NT2/D1 (cell line): ENCODE data around the gene GPM6B.
A peak's percentile ranks its signal among the peaks of the same experiment; 100 is the strongest.

Source experiments
- DNase-seq: peaks from one replicate; pipeline ENCODE4 v3.0.0-alpha.2; 2011; ENCODE audit warnings: low read depth, low spot score
- H3K27me3 ChIP-seq: 2 replicates; pipeline ENCODE4 v1.6.0; 2011; ENCODE audit warnings: mild to moderate bottlenecking; ENCODE audit not compliant: insufficient read length, insufficient read depth
- H3K36me3 ChIP-seq: 2 replicates; pipeline ENCODE4 v1.6.1; 2011; ENCODE audit warnings: mild to moderate bottlenecking, low read length, mixed read lengths; ENCODE audit not compliant: insufficient read depth, insufficient read length
- H3K4me1 ChIP-seq: 2 replicates; pipeline ENCODE4 v1.5.1; 2011; ENCODE audit not compliant: insufficient read depth, insufficient read length
- H3K4me3 ChIP-seq: 2 replicates; pipeline ENCODE4 v1.5.1; 2011; ENCODE audit warnings: low read depth; ENCODE audit not compliant: insufficient read length
- H3K9ac ChIP-seq: 2 replicates; pipeline ENCODE4 v1.6.0; 2011; ENCODE audit warnings: low read depth; ENCODE audit not compliant: insufficient read length
- H3K9me3 ChIP-seq: 2 replicates; pipeline ENCODE4 v1.5.1; 2011; ENCODE audit warnings: mild to moderate bottlenecking, low read length; ENCODE audit not compliant: insufficient read depth
- SUZ12 ChIP-seq: IDR thresholded peaks from 2 replicates; pipeline ENCODE4 v1.6.1; 2011; ENCODE audit not compliant: insufficient read length, insufficient read depth; ENCODE audit errors: extremely low read depth
- YY1 ChIP-seq: IDR thresholded peaks from 2 replicates; pipeline ENCODE4 v1.6.1; 2011; ENCODE audit not compliant: insufficient read length, insufficient read depth
- ZNF274 ChIP-seq: IDR thresholded peaks from 2 replicates; pipeline ENCODE4 v1.6.1; 2011; ENCODE audit warnings: mild to moderate bottlenecking, low read depth, low read length

The GPM6B gene

DNA sequence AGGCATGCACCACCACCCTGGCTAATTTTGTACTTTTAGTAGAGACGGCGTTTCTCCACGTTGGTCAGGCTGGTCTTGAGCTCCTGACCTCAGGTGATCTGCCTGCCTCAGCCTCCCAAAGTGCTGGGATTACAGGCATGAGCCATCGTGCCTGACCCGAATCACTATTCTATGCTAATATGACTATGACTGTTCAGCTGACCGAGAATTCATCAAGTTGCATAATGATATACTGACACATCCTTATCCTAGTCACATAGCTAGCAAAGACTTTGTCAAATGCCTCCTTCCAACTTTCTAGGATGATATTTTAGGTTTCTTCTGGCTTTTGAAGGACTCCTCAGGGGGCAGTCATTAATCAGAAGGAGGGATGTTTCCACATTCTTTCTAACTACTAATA is 4.8 kb upstream of the GPM6B start:
- H3K36me3 ChIP-seq, result no peaks in the 10 kb centered on the region
- no peaks in the 10 kb centered on the region for H3K9me3 ChIP-seq
- H3K4me1 ChIP-seq, result no peaks in the 10 kb centered on the region
- TF ChIP-seq SUZ12, result no peak
- no peak for TF ChIP-seq ZNF274
- no peak for TF ChIP-seq YY1
- H3K9ac ChIP-seq, result no peak overlapping the region
- H3K4me3 ChIP-seq, result no peak overlapping the region
- no peaks in the 10 kb centered on the region for H3K27me3 ChIP-seq
- DNase-seq, result no peak

- no peaks in the 10 kb centered on the region for H3K9me3 ChIP-seq
- H3K36me3 ChIP-seq, result no peaks in the 10 kb centered on the region
- DNase-seq, result no peak
- no peaks in the 10 kb centered on the region for H3K4me1 ChIP-seq
- H3K27me3 ChIP-seq, result no peaks in the 10 kb centered on the region
- no peak overlapping the region for H3K9ac ChIP-seq
- TF ChIP-seq ZNF274 (no peak), SUZ12 (no peak), YY1 (no peak)
- H3K4me3 ChIP-seq, result no peak overlapping the region
Measured at GRCh38 chrX:13816176-13816575, 717 bp downstream of the GPM6B start.

- Histone ChIP-seq H3K36me3 (no peaks in the 10 kb centered on the region), H3K9ac (no peak overlapping the region), H3K4me1 (no peaks in the 10 kb centered on the region), H3K9me3 (no peaks in the 10 kb centered on the region), H3K4me3 (no peak overlapping the region), H3K27me3 (no peaks in the 10 kb centered on the region)
- TF ChIP-seq ZNF274 (no peak), SUZ12 (no peak), YY1 (no peak)
- no peak for DNase-seq
Measured at GRCh38 chrX:13815664-13816063, 1.2 kb downstream of the GPM6B start.

GRCh38 chrX:13808865-13809264 is 8.0 kb downstream of the GPM6B start:
- Histone ChIP-seq H3K27me3 (no peaks in the 10 kb centered on the region), H3K36me3 (no peaks in the 10 kb centered on the region), H3K9ac (no peak overlapping the region), H3K4me3 (no peak overlapping the region), H3K4me1 (no peaks in the 10 kb centered on the region), H3K9me3 (no peaks in the 10 kb centered on the region)
- no peak for TF ChIP-seq YY1
- TF ChIP-seq SUZ12, result no peak
- TF ChIP-seq ZNF274, result no peak
- no peak for DNase-seq

DNA sequence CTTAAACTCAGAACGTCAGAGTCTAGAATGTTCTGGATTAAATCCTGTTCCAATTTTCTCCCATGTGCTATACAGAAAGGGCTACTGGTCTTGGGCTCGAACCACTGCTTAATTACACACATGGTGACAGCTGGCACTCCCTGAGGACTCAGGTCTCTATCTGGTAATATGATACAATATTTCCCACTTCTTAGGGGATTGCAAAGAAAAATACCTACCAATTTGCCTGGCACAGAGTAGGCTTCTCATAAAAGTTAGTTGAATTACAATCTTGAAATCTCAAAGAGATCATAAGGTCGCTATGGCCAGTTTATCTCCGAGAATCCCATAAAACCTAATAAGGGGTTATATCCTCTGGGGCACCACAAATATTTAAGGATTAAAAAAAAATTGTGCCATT is 8.6 kb downstream of the GPM6B start:
- H3K36me3 ChIP-seq, result no peaks in the 10 kb centered on the region
- H3K27me3 ChIP-seq, result no peaks in the 10 kb centered on the region
- no peak overlapping the region for H3K4me3 ChIP-seq
- no peak for DNase-seq
- H3K9ac ChIP-seq, result no peak overlapping the region
- no peaks in the 10 kb centered on the region for H3K4me1 ChIP-seq
- TF ChIP-seq YY1 (no peak), SUZ12 (no peak), ZNF274 (no peak)
- no peaks in the 10 kb centered on the region for H3K9me3 ChIP-seq

GRCh38 chrX:13805241-13805640 is 11.7 kb downstream of the GPM6B start:
- no peak for DNase-seq
- H3K9ac ChIP-seq, result no peak overlapping the region
- H3K4me1 ChIP-seq, result no peaks in the 10 kb centered on the region
- no peak overlapping the region for H3K4me3 ChIP-seq
- H3K36me3 ChIP-seq, result no peaks in the 10 kb centered on the region
- no peaks in the 10 kb centered on the region for H3K27me3 ChIP-seq
- TF ChIP-seq YY1, result no peak
- TF ChIP-seq ZNF274, result no peak
- TF ChIP-seq SUZ12, result no peak
- H3K9me3 ChIP-seq, result no peaks in the 10 kb centered on the region

- H3K27me3 ChIP-seq, result no peaks in the 10 kb centered on the region
- peak; percentile 35 for DNase-seq
- TF ChIP-seq SUZ12 (no peak), YY1 (no peak), ZNF274 (no peak)
Measured at GRCh38 chrX:13803116-13803515, 13.8 kb downstream of the GPM6B start.

DNA sequence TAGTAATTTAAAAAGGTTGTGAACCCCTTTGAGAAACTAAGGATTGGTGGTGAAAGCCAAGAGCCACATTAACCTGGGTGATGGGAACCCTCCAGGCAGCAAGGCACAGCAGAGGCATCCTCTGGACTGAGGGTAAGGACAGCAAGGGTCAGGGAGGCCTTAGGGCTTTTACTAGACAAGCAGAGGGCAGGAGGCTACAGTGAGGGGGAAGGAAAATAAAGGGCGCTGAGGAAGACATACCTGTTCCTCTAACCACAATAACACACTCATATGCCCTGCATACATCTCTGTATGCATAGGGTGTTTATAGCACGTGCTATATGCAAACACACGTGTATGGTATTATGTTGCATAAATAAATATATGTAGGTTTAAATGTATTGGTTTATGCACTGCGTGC is 18.7 kb downstream of the GPM6B start:
- no peak for DNase-seq
- Histone ChIP-seq H3K36me3 (no peaks in the 10 kb centered on the region), H3K9me3 (no peaks in the 10 kb centered on the region), H3K27me3 (no peaks in the 10 kb centered on the region), H3K4me1 (no peaks in the 10 kb centered on the region), H3K4me3 (no peak overlapping the region), H3K9ac (no peak overlapping the region)
- TF ChIP-seq YY1, result no peak
- TF ChIP-seq ZNF274, result no peak
- TF ChIP-seq SUZ12, result no peak

More at GRCh38 chrX:13803116-13803515, 13.8 kb downstream of the GPM6B start:
- Histone ChIP-seq H3K36me3 (no peaks in the 10 kb centered on the region), H3K4me3 (no peak overlapping the region), H3K9ac (no peak overlapping the region), H3K9me3 (no peaks in the 10 kb centered on the region), H3K4me1 (no peaks in the 10 kb centered on the region)
